ENCODE data around the gene SUCLA2.

GRCh38 chr13:47976325-47976724 lies 24.7 kb downstream of the SUCLA2 start:
- no peak for TF ChIP-seq CTCF (IDR thresholded peaks at IDR 0.05)
- TF ChIP-seq POLR2AphosphoS5 (IDR thresholded peaks at IDR 0.05), result no peak
- no peak for TF ChIP-seq POLR2A (IDR thresholded peaks at IDR 0.05)
